SK-N-SH (cell line): ENCODE results near the gene ELP4. TPM values are rescaled to one million over a fixed set of nuclear protein-coding genes. Genes with fewer than 3 reads are reported as not detected.

Source experiments
- CTCF ChIA-PET: fragments of 300-600, 350-600 bp; formaldehyde crosslinking; extraction: SDS; loops from one replicate; lab custom pipeline; 2021; lab: Yijun Ruan, JAX
- POLR2A ChIA-PET: fragments of 350-600 bp; sonication (Branson Sonifier 250); formaldehyde crosslinking; extraction: SDS; loops from one replicate; lab custom pipeline; 2020; ENCODE audit warnings: antibody characterized with exemption, inconsistent platforms; lab: Yijun Ruan, JAX
- DNase-seq: peaks from one replicate; pipeline ENCODE4 v3.0.0; 2012
- H2AFZ ChIP-seq: fragments of 200-600 bp; sonication (generic); 2 replicates; pipeline ENCODE4 v1.8.1; 2016; ENCODE audit warnings: antibody characterized with exemption, mild to moderate bottlenecking, low read depth
- H3F3A ChIP-seq: fragments of 200-600 bp; sonication (generic); replicated peaks from 2 replicates; pipeline ENCODE3; 2016; ENCODE audit warnings: antibody characterized with exemption, mild to moderate bottlenecking; ENCODE audit not compliant: insufficient read depth
- H3K27ac ChIP-seq, 2 experiments: fragments of 200-500 bp in 1 of 2; fragments of 200-600 bp in 1 of 2; sonication (Bioruptor generic) in 1 of 2; sonication (generic), shearing (Covaris generic) in 1 of 2; 2 replicates each; pipeline versions ENCODE4 v1.5.1 to v1.6.1; 2014 to 2016; ENCODE audit warnings: low read depth in 2 of 2, inconsistent platforms in 1 of 2, low read length in 1 of 2, mild to moderate bottlenecking in 1 of 2, mixed read lengths in 1 of 2
- H3K27me3 ChIP-seq: fragments of 200-600 bp; sonication (generic), shearing (Covaris generic); 2 replicates; pipeline ENCODE4 v1.6.1; 2016; ENCODE audit warnings: mixed run types; ENCODE audit not compliant: insufficient read depth
- H3K36me3 ChIP-seq, 2 experiments: fragments of 200-500 bp in 1 of 2; fragments of 200-600 bp in 1 of 2; sonication (Bioruptor generic) in 1 of 2; sonication (generic) in 1 of 2; replicated peaks in 1 of 2; 2 replicates each; pipeline versions ENCODE3 to v1.5.1; 2014 to 2016; ENCODE audit warnings: low read length in 1 of 2, mild to moderate bottlenecking in 1 of 2; ENCODE audit not compliant: insufficient read depth in 2 of 2, control insufficient read depth in 1 of 2
- H3K4me1 ChIP-seq, 2 experiments: fragments of 200-500 bp in 1 of 2; fragments of 200-600 bp in 1 of 2; sonication (Bioruptor generic) in 1 of 2; sonication (generic), shearing (Covaris generic) in 1 of 2; 2 replicates each; pipeline versions ENCODE4 v1.5.1 to v1.6.1; 2014 to 2016; ENCODE audit warnings: low read depth in 1 of 2, low read length in 1 of 2, mixed run types in 1 of 2; ENCODE audit not compliant: insufficient read depth in 2 of 2, control insufficient read depth in 1 of 2
- H3K4me2 ChIP-seq: fragments of 200-600 bp; sonication (generic), shearing (Covaris generic); 2 replicates; pipeline ENCODE4 v1.6.1; 2017; ENCODE audit warnings: mixed run types
- H3K4me3 ChIP-seq, 2 experiments: fragments of 200-500 bp in 1 of 2; fragments of 200-600 bp in 1 of 2; sonication (Bioruptor generic) in 1 of 2; sonication (generic), shearing (Covaris generic) in 1 of 2; 2 replicates each; pipeline versions ENCODE4 v1.5.1 to v1.8.1; 2014 to 2016; ENCODE audit warnings: low read depth in 2 of 2, inconsistent platforms in 1 of 2, low read length in 1 of 2, mild to moderate bottlenecking in 1 of 2, mixed read lengths in 1 of 2, moderate library complexity in 1 of 2
- H3K79me2 ChIP-seq: fragments of 200-600 bp; sonication (generic); 2 replicates; pipeline ENCODE4 v1.8.1; 2017; ENCODE audit warnings: mild to moderate bottlenecking; ENCODE audit not compliant: insufficient read depth
- H3K9ac ChIP-seq: fragments of 200-600 bp; sonication (generic); 2 replicates; pipeline ENCODE4 v1.6.1; 2017; ENCODE audit warnings: mixed run types
- H3K9me2 ChIP-seq: fragments of 200-600 bp; sonication (generic); 2 replicates; pipeline ENCODE4 v1.6.1; 2017; ENCODE audit warnings: mixed run types
- H3K9me3 ChIP-seq: fragments of 200-600 bp; sonication (generic); 2 replicates; pipeline ENCODE4 v1.6.1; 2017; ENCODE audit warnings: mixed run types, mild to moderate bottlenecking, moderate library complexity
- H4K20me1 ChIP-seq: fragments of 200-600 bp; sonication (generic); 2 replicates; pipeline ENCODE4 v1.6.1; 2017; ENCODE audit warnings: mild to moderate bottlenecking, mixed run types; ENCODE audit not compliant: insufficient read depth
- CTCF ChIP-seq: fragments of 200-600 bp; sonication (generic); IDR thresholded peaks from 2 replicates; pipeline ENCODE4 v1.6.1; 2017; ENCODE audit warnings: antibody characterized with exemption, mild to moderate bottlenecking, moderate library complexity
- EP300 ChIP-seq, 2 experiments: IDR thresholded peaks; 2 replicates each; pipeline versions ENCODE4 v1.4.0 to v1.6.1; 2012; ENCODE audit warnings: borderline replicate concordance in 1 of 2, low read depth in 1 of 2, low read length in 1 of 2
- FOSL2 ChIP-seq: IDR thresholded peaks from 2 replicates; pipeline ENCODE4 v1.4.0; 2012; ENCODE audit warnings: low read depth, mild to moderate bottlenecking, moderate library complexity, borderline replicate concordance
- GABPA ChIP-seq: IDR thresholded peaks from 2 replicates; pipeline ENCODE4 v1.4.0; 2012; ENCODE audit warnings: low read depth, mild to moderate bottlenecking
- GATA2 ChIP-seq: sonication (generic); formaldehyde crosslinking; IDR thresholded peaks from 2 replicates; pipeline ENCODE4 v1.5.0; 2020; ENCODE audit warnings: mild to moderate bottlenecking, missing genetic modification reagents
- JUND ChIP-seq: IDR thresholded peaks from 2 replicates; pipeline ENCODE4 v1.4.0; 2012
- MAX ChIP-seq: IDR thresholded peaks from 2 replicates; pipeline ENCODE4 v1.4.0; 2012; ENCODE audit warnings: low read depth
- MEF2A ChIP-seq: IDR thresholded peaks from 2 replicates; pipeline ENCODE4 v1.4.0; 2012; ENCODE audit warnings: low read depth, borderline replicate concordance
- NRF1 ChIP-seq: IDR thresholded peaks from 2 replicates; pipeline ENCODE4 v1.6.1; 2012; ENCODE audit warnings: low read depth, mild to moderate bottlenecking, low read length
- POLR2AphosphoS5 ChIP-seq: IDR thresholded peaks from 2 replicates; pipeline ENCODE4 v1.6.1; 2012; ENCODE audit warnings: low read depth, low read length
- RAD21 ChIP-seq: IDR thresholded peaks from 2 replicates; pipeline ENCODE4 v1.6.1; 2012; ENCODE audit warnings: mild to moderate bottlenecking, low read length
- REST ChIP-seq: IDR thresholded peaks from 2 replicates; pipeline ENCODE4 v1.6.1; 2012; ENCODE audit warnings: mild to moderate bottlenecking, low read depth, low read length, moderate library complexity
- RXRA ChIP-seq: IDR thresholded peaks from 2 replicates; pipeline ENCODE4 v1.4.0; 2012; ENCODE audit warnings: low read depth, mild to moderate bottlenecking, borderline replicate concordance
- SIN3A ChIP-seq: IDR thresholded peaks from 2 replicates; pipeline ENCODE4 v1.6.1; 2012; ENCODE audit warnings: low read depth, mild to moderate bottlenecking, low read length, moderate library complexity, borderline replicate concordance
- SMC3 ChIP-seq: IDR thresholded peaks from 2 replicates; pipeline ENCODE4 v1.6.1; 2012; ENCODE audit warnings: low read depth, low read length, improper control_type of control experiment
- TAF1 ChIP-seq: IDR thresholded peaks from 2 replicates; pipeline ENCODE4 v1.6.1; 2012; ENCODE audit warnings: low read depth, mild to moderate bottlenecking, low read length, moderate library complexity, borderline replicate concordance
- TCF12 ChIP-seq: IDR thresholded peaks from 2 replicates; pipeline ENCODE4 v1.4.0; 2012
- USF1 ChIP-seq: IDR thresholded peaks from 2 replicates; pipeline ENCODE4 v1.4.0; 2012; ENCODE audit warnings: low read depth, borderline replicate concordance
- YY1 ChIP-seq: IDR thresholded peaks from 2 replicates; pipeline ENCODE4 v1.4.0; 2012; ENCODE audit warnings: low read depth, mild to moderate bottlenecking
- WGBS: methylation state at CpG from one replicate; pipeline ENCODE4 v1.1.6; 2017; ENCODE audit warnings: low lambda C conversion rate; 5-methylcytosine and 5-hydroxymethylcytosine counted together
- polyA plus RNA-seq, 3 experiments: library from polyadenylated mRNA; depleted of rRNA; stranded (reverse); fragments of >200 nt; gene quantifications; 2 replicates each; pipeline ENCODE4 v1.2.3, GENCODE V29; 2012
- TF ChIP-seq, protein P1 (sequence below): fragments of 150-350 bp; IDR thresholded peaks from 2 replicates; pipeline ENCODE4 v1.6.1; 2016; ENCODE audit warnings: mild to moderate bottlenecking, low read depth, low read length
- TF ChIP-seq, protein P2 (sequence below): IDR thresholded peaks from 2 replicates; pipeline ENCODE4; 2012

The ELP4 gene
- polyA plus RNA-seq, 1 of the 3 experiments (the other 2 are of a cell fraction), result 7.0 TPM

GRCh38 chr11:31784611-31785010 lies 275.0 kb downstream of the ELP4 start (continued):
- TF ChIP-seq TCF12 (no peak), JUND (no peak), MEF2A (no peak), MAX (no peak), GATA2 (CRISPR knock-in tag) (no peak), FOSL2 (no peak), SMC3 (no peak), CTCF (no peak)
- TF ChIP-seq, protein P1, sequence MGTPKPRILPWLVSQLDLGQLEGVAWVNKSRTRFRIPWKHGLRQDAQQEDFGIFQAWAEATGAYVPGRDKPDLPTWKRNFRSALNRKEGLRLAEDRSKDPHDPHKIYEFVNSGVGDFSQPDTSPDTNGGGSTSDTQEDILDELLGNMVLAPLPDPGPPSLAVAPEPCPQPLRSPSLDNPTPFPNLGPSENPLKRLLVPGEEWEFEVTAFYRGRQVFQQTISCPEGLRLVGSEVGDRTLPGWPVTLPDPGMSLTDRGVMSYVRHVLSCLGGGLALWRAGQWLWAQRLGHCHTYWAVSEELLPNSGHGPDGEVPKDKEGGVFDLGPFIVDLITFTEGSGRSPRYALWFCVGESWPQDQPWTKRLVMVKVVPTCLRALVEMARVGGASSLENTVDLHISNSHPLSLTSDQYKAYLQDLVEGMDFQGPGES, result no peak
- TF ChIP-seq, all 33 proteins: peak for 0

DNA sequence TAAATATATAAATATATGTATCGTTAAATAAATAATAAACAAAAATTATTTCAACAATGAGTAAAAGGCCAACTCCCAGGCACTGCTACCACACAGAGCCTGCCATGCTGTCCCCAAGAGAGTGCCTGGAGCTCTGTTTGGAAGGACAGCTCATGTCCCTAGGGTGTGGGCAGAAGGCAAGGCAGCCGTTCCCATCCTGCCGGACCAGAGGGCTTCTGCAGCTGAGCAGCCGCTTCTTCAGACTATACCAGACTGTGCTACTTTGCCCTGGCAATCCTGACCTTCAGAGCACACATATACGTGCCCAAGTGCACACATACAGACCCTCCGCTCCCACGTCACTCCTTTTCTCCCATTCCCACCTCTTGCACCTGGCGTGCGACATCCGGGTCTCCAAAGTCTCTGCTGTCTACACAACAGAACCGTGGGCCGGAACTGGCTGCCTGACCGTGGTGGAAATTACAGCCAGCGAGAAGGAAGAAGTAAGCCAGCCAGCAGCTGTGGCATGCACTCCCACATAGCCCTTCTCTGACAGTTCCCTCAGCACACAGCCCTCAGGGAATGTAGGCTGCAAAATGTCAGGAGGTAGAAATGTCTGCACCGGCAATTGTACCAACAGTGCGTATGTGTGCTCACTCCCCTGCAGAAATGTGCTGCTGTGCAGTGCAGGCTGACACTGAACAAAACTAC lies 277.6 kb downstream of the ELP4 start:
- WGBS, result 87% methylated on average over 16 of the region's 16 CpGs
- POLR2A ChIA-PET, result no interaction called here
- CTCF ChIA-PET, result interaction anchor here (1.8 kb wide), 1 partner anchor 11 kb away, joined by 5 read pairs; no protein-coding TSS in a partner anchor
- no peak overlapping the region for H3K4me2 ChIP-seq
- no peak overlapping the region for H2AFZ ChIP-seq
- H3K79me2 ChIP-seq, result no peaks in the 10 kb centered on the region
- no peak overlapping the region for H3K9ac ChIP-seq
- H4K20me1 ChIP-seq, result no peaks in the 10 kb centered on the region
- H3K9me3 ChIP-seq, result no peaks in the 10 kb centered on the region
- H3K27ac ChIP-seq, result no peak overlapping the region
- H3F3A ChIP-seq, result no peaks in the 10 kb centered on the region
- no peaks in the 10 kb centered on the region for H3K27me3 ChIP-seq
- H3K4me1 ChIP-seq, result no peaks in the 10 kb centered on the region
- no peaks in the 10 kb centered on the region for H3K9me2 ChIP-seq
- H3K4me3 ChIP-seq, result no peak overlapping the region
- no peaks in the 10 kb centered on the region for H3K36me3 ChIP-seq
- no peak for DNase-seq
- TF ChIP-seq MEF2A, result no peak
- TF ChIP-seq MAX, result no peak
- TF ChIP-seq USF1, result no peak
- no peak for TF ChIP-seq TAF1
- no peak for TF ChIP-seq POLR2AphosphoS5
- TF ChIP-seq GATA2 (CRISPR knock-in tag), result no peak
- TF ChIP-seq NRF1, result no peak
- TF ChIP-seq JUND, result no peak
- no peak for TF ChIP-seq YY1
- TF ChIP-seq, protein P2, sequence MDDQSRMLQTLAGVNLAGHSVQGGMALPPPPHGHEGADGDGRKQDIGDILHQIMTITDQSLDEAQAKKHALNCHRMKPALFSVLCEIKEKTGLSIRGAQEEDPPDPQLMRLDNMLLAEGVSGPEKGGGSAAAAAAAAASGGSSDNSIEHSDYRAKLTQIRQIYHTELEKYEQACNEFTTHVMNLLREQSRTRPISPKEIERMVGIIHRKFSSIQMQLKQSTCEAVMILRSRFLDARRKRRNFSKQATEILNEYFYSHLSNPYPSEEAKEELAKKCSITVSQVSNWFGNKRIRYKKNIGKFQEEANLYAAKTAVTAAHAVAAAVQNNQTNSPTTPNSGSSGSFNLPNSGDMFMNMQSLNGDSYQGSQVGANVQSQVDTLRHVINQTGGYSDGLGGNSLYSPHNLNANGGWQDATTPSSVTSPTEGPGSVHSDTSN, result no peak
- TF ChIP-seq RAD21, result no peak
- TF ChIP-seq GABPA, result no peak
- no peak for TF ChIP-seq REST
- no peak for TF ChIP-seq RXRA
- TF ChIP-seq EP300 (IDR thresholded peaks at IDR 0.05; ENCODE audit: borderline replicate concordance in 1 of 2, low read depth in 1 of 2, low read length in 1 of 2), result no peak
- TF ChIP-seq SIN3A, result no peak
